Neural cell (in vitro differentiated cells): ENCODE results near the gene RIPPLY2. TPM values are rescaled to one million over a fixed set of nuclear protein-coding genes. Genes with fewer than 3 reads are reported as not detected.

Experiments used
- H2AFZ ChIP-seq: fragments of 200-600, 300-800 bp; sonication (generic), shearing (Covaris generic); 2 replicates; pipeline ENCODE4 v1.6.0; 2014; ENCODE audit warnings: low read depth, mild to moderate bottlenecking, antibody characterized with exemption, low read length, moderate library complexity
- H3F3A ChIP-seq: fragments of 200-600 bp; shearing (Covaris generic); 2 replicates; pipeline ENCODE4 v1.6.1; 2016; ENCODE audit warnings: mild to moderate bottlenecking, moderate library complexity, mixed read lengths, antibody characterized with exemption, low read length; ENCODE audit not compliant: insufficient read depth, poor library complexity, severe bottlenecking
- H3K27ac ChIP-seq: fragments of 200-600, 300-800 bp; sonication (generic), shearing (Covaris generic); 2 replicates; pipeline ENCODE4 v1.5.1; 2014; ENCODE audit warnings: mild to moderate bottlenecking, low read length, moderate library complexity
- H3K27me3 ChIP-seq: fragments of 300-800, 200-600 bp; sonication (generic), shearing (Covaris generic); 2 replicates; pipeline ENCODE4 v1.6.0; 2014; ENCODE audit warnings: mild to moderate bottlenecking, low read depth, low read length, moderate library complexity; ENCODE audit not compliant: insufficient read depth
- H3K36me3 ChIP-seq: fragments of 300-800, 200-600 bp; sonication (generic), shearing (Covaris generic); 2 replicates; pipeline ENCODE4 v1.5.1; 2014; ENCODE audit warnings: mild to moderate bottlenecking, antibody characterized with exemption, low read length, moderate library complexity; ENCODE audit not compliant: insufficient read depth
- H3K4me2 ChIP-seq: fragments of 300-800, 200-600 bp; sonication (generic), shearing (Covaris generic); 2 replicates; pipeline ENCODE4 v1.6.0; 2014; ENCODE audit warnings: mild to moderate bottlenecking, low read length
- H3K4me3 ChIP-seq: fragments of 300-800, 200-600 bp; sonication (generic), shearing (Covaris generic); 2 replicates; pipeline ENCODE4 v1.5.1; 2014; ENCODE audit warnings: mild to moderate bottlenecking, low read length, moderate library complexity
- H3K79me2 ChIP-seq: fragments of 200-600 bp; shearing (Covaris generic); replicated peaks from 2 replicates; pipeline ENCODE4 v1.6.0; 2014; ENCODE audit warnings: mild to moderate bottlenecking, low read length, moderate library complexity; ENCODE audit not compliant: insufficient read depth
- H3K9ac ChIP-seq: fragments of 300-800, 200-600 bp; sonication (generic), shearing (Covaris generic); 2 replicates; pipeline ENCODE4 v1.6.1; 2016; ENCODE audit warnings: mild to moderate bottlenecking, low read length, mixed read lengths
- H3K9me2 ChIP-seq: fragments of 200-600 bp; shearing (Covaris generic); 2 replicates; pipeline ENCODE4 v1.6.1; 2016; ENCODE audit warnings: mild to moderate bottlenecking, low read length, mixed read lengths; ENCODE audit not compliant: insufficient read depth
- H3K9me3 ChIP-seq: fragments of 200-600, 300-800 bp; sonication (generic), shearing (Covaris generic); 2 replicates; pipeline ENCODE4 v1.6.1; 2016; ENCODE audit warnings: mild to moderate bottlenecking, mixed run types, low read length, moderate library complexity, mixed read lengths
- H4K20me1 ChIP-seq: fragments of 200-600 bp; shearing (Covaris generic); 2 replicates; pipeline ENCODE4 v1.6.1; 2016; ENCODE audit warnings: mild to moderate bottlenecking, mixed run types; ENCODE audit not compliant: insufficient read depth
- CTCF ChIP-seq: fragments of 450-650 bp; IDR thresholded peaks from 2 replicates; pipeline ENCODE4 v1.5.1; 2014; ENCODE audit warnings: antibody characterized with exemption, mild to moderate bottlenecking, moderate library complexity; ENCODE audit not compliant: poor library complexity, severe bottlenecking
- EP300 ChIP-seq: fragments of 450-650 bp; conservative IDR thresholded peaks from 2 replicates; pipeline ENCODE4 v1.6.1; 2014; ENCODE audit warnings: antibody characterized with exemption, mild to moderate bottlenecking, moderate library complexity; ENCODE audit not compliant: poor library complexity, severe bottlenecking
- EZH2 ChIP-seq: fragments of 200-600, 300-800 bp; shearing (Covaris generic), sonication (generic); IDR thresholded peaks from 2 replicates; pipeline ENCODE4 v1.6.1; 2014; ENCODE audit warnings: antibody characterized with exemption, low read length, borderline replicate concordance, mild to moderate bottlenecking; ENCODE audit not compliant: insufficient read depth, poor library complexity, severe bottlenecking
- MXI1 ChIP-seq: fragments of 450-650 bp; conservative IDR thresholded peaks from 2 replicates; pipeline ENCODE4 v1.6.1; 2014; ENCODE audit warnings: antibody characterized with exemption, mild to moderate bottlenecking; ENCODE audit not compliant: poor library complexity, severe bottlenecking
- POLR2AphosphoS5 ChIP-seq: IDR thresholded peaks from 2 replicates; pipeline ENCODE4 v1.6.1; 2012
- RAD21 ChIP-seq: fragments of 450-650 bp; conservative IDR thresholded peaks from 2 replicates; pipeline ENCODE4 v1.6.1; 2014; ENCODE audit warnings: antibody characterized with exemption, mild to moderate bottlenecking, moderate library complexity
- REST ChIP-seq: IDR thresholded peaks from 2 replicates; pipeline ENCODE4 v1.6.1; 2012; ENCODE audit warnings: borderline replicate concordance
- SMC3 ChIP-seq: fragments of 450-650 bp; conservative IDR thresholded peaks from 2 replicates; pipeline ENCODE4 v1.6.1; 2014; ENCODE audit warnings: antibody characterized with exemption, mild to moderate bottlenecking, moderate library complexity; ENCODE audit not compliant: poor library complexity
- TAF1 ChIP-seq: IDR thresholded peaks from 2 replicates; pipeline ENCODE4 v1.6.1; 2012; ENCODE audit warnings: low read depth
- polyA plus RNA-seq: library from polyadenylated mRNA; depleted of rRNA; stranded (reverse); fragments of >200 nt; gene quantifications from 2 replicates; pipeline ENCODE4 v1.2.3, GENCODE V29; 2014

RIPPLY2 gene
- polyA plus RNA-seq, 1 donor from 2014 or later, result 3.5 TPM

GRCh38 chr6:83808005-83808404 is 45.2 kb upstream of the RIPPLY2 start:
- H3K9me3 ChIP-seq, result no peaks in the 10 kb centered on the region
- no peaks in the 10 kb centered on the region for H3K9me2 ChIP-seq
- H3F3A ChIP-seq, result no peaks in the 10 kb centered on the region
- H3K36me3 ChIP-seq, result no peaks in the 10 kb centered on the region
- H3K27me3 ChIP-seq, result no peaks in the 10 kb centered on the region
- TF ChIP-seq RAD21 (no peak), CTCF (no peak), REST (no peak), EP300 (no peak), POLR2AphosphoS5 (no peak), SMC3 (no peak), EZH2 (no peak), TAF1 (no peak), MXI1 (no peak)
- H3K4me2 ChIP-seq, result no peak overlapping the region
- H3K4me3 ChIP-seq, result no peak overlapping the region
- H3K27ac ChIP-seq, result no peak overlapping the region
- H3K9ac ChIP-seq, result no peak overlapping the region
- no peaks in the 10 kb centered on the region for H3K79me2 ChIP-seq
- no peaks in the 10 kb centered on the region for H4K20me1 ChIP-seq
- H2AFZ ChIP-seq, result no peak overlapping the region

GRCh38 chr6:83808926-83809325 is 44.2 kb upstream of the RIPPLY2 start:
- Histone ChIP-seq H3K36me3 (no peaks in the 10 kb centered on the region), H3K4me2 (no peak overlapping the region), H3F3A (no peaks in the 10 kb centered on the region), H3K27me3 (no peaks in the 10 kb centered on the region), H3K4me3 (no peak overlapping the region), H2AFZ (no peak overlapping the region), H3K9ac (no peak overlapping the region), H3K27ac (no peak overlapping the region), H3K79me2 (no peaks in the 10 kb centered on the region), H4K20me1 (no peaks in the 10 kb centered on the region), H3K9me3 (no peaks in the 10 kb centered on the region), H3K9me2 (no peaks in the 10 kb centered on the region)
- TF ChIP-seq EP300 (no peak), MXI1 (no peak), REST (no peak), RAD21 (no peak), POLR2AphosphoS5 (no peak)
